ENCODE results near the gene BICDL2. TPM values are rescaled to one million over a fixed set of nuclear protein-coding genes. Genes with fewer than 3 reads are reported as not detected.

BICDL2 gene
- total and polyA plus RNA-seq, 2 donors (not counting 3 experiments of a cell fraction or from before 2014, with no cell fraction given): not detected

DNA sequence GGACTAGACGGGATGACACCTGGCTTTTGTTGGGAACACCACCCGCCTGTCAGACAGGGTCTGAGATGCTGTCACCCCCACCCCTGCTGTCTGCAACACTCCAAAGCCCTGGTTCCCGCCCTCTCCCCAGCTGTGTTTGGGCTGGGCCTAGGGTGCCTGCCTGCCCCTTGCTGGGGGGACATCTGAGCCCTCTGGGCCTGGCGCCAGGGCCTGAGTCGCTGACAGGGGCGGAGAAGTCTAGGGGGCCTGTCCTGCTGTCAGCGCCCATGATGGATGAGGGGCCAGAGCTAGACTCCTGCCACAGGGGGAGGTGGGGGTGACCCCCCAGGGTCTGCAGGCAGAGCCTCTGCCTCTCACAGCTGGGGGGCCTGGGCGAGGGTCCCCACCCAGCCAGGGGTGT, 48.9 kb downstream of the BICDL2 start:
- Histone ChIP-seq H3K27me3 (ENCODE audit: control insufficient read depth in 2 of 2, insufficient read depth in 2 of 2, low read length in 2 of 2) (peaks cover 0 to 5% of the 10 kb centered on the region in 2 experiments), H2AFZ (ENCODE audit: low read depth, low read length) (no peak overlapping the region), H3K36me3 (ENCODE audit: control insufficient read depth in 2 of 2, extremely low read depth in 1 of 2, insufficient read depth in 2 of 2, low read length in 2 of 2) (no peaks in the 10 kb centered on the region), H3K27ac (ENCODE audit: insufficient read depth, low read depth, low read length) (no peak overlapping the region), H3K9me1 (replicated peaks; ENCODE audit: control insufficient read depth, extremely low read depth, insufficient read depth, low read length) (no peaks in the 10 kb centered on the region), H3K4me2 (ENCODE audit: insufficient read depth, low read length) (no peak overlapping the region), H3K79me2 (ENCODE audit: control insufficient read depth, insufficient read depth, low read length) (no peaks in the 10 kb centered on the region), H3K4me1 (ENCODE audit: control insufficient read depth, extremely low read depth, insufficient read depth, low read length) (no peaks in the 10 kb centered on the region), H3K9me3 (replicated peaks; ENCODE audit: control insufficient read depth, insufficient read depth, low read length) (no peaks in the 10 kb centered on the region), H3K4me3 (replicated peaks in 1 of 3; ENCODE audit: insufficient read depth in 1 of 3, low read depth in 1 of 3, low read length in 3 of 3) (no peak overlapping the region), H4K20me1 (replicated peaks; ENCODE audit: control insufficient read depth, extremely low read depth, insufficient read depth, low read length) (no peaks in the 10 kb centered on the region), H3K9ac (replicated peaks; ENCODE audit: extremely low read depth, insufficient read depth, low read length) (no peak overlapping the region)
- CTCF ChIA-PET: interaction anchor here (0.9 kb wide), 1 partner anchor 44 kb away, joined by 4 read pairs; no protein-coding TSS in a partner anchor
- FAIRE-seq (no peak), DNase-seq (ENCODE audit: low read depth, low spot score) (no peak)
- TF ChIP-seq POLR2A (IDR thresholded peaks at IDR 0.05; ENCODE audit: low read depth, low read length): no peak
- TF ChIP-seq GATA2 (IDR thresholded peaks at IDR 0.05; ENCODE audit: insufficient read depth, insufficient read length, low read depth, low read length): no peak
- no peak for TF ChIP-seq MYC (IDR thresholded peaks at IDR 0.05; ENCODE audit: low read depth, low read length)
- TF ChIP-seq EZH2 (IDR thresholded peaks at IDR 0.05; ENCODE audit: borderline replicate concordance, low read depth, low read length, severe bottlenecking): no peak
- intact Hi-C loops (cut with micrococcal nuclease) (no loop called here), dilution Hi-C loops (cut with MboI; ENCODE audit: extremely low pct_ligation_motif_present, low sequenced_read_pairs) (no loop called here)
- no TSS peak for BruUV-seq (replicated peaks)
- POLR2A ChIA-PET: no interaction called here

DNA sequence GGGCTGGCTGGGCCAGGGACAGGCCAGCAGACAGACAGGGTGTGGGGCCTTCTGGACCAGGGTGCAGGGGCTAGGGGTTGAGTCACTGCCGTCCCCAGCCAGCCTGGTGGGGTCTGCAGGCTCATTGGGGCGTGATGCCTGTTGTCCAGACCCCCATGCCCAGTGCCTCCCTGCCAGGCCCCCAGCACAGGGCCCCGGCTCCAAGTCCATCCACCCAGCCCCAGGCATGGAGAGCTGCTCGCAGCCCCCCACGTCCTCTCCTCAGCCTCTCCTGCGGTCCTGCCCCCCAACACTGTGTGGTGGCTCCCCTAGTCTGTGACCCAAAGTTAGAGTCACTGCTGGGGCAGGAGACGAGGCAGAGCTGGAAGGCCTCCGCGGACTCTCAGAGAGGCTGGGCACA, 49.5 kb downstream of the BICDL2 start:
- Histone ChIP-seq H3K4me2 (ENCODE audit: insufficient read depth, low read length) (no peak overlapping the region), H3K9me3 (replicated peaks; ENCODE audit: control insufficient read depth, insufficient read depth, low read length) (no peaks in the 10 kb centered on the region), H3K27me3 (ENCODE audit: control insufficient read depth in 2 of 2, insufficient read depth in 2 of 2, low read length in 2 of 2) (peaks cover 0 to 5% of the 10 kb centered on the region in 2 experiments), H4K20me1 (replicated peaks; ENCODE audit: control insufficient read depth, extremely low read depth, insufficient read depth, low read length) (no peaks in the 10 kb centered on the region), H3K4me1 (ENCODE audit: control insufficient read depth, extremely low read depth, insufficient read depth, low read length) (no peaks in the 10 kb centered on the region), H3K79me2 (ENCODE audit: control insufficient read depth, insufficient read depth, low read length) (no peaks in the 10 kb centered on the region), H3K27ac (ENCODE audit: insufficient read depth, low read depth, low read length) (no peak overlapping the region), H2AFZ (ENCODE audit: low read depth, low read length) (no peak overlapping the region), H3K36me3 (ENCODE audit: control insufficient read depth in 2 of 2, extremely low read depth in 1 of 2, insufficient read depth in 2 of 2, low read length in 2 of 2) (no peaks in the 10 kb centered on the region), H3K9me1 (replicated peaks; ENCODE audit: control insufficient read depth, extremely low read depth, insufficient read depth, low read length) (no peaks in the 10 kb centered on the region), H3K4me3 (replicated peaks in 1 of 3; ENCODE audit: insufficient read depth in 1 of 3, low read depth in 1 of 3, low read length in 3 of 3) (no peak overlapping the region), H3K9ac (replicated peaks; ENCODE audit: extremely low read depth, insufficient read depth, low read length) (no peak overlapping the region)
- ChIA-PET POLR2A (no interaction called here), CTCF (no interaction called here)
- TF ChIP-seq JUN (IDR thresholded peaks at IDR 0.05; ENCODE audit: borderline replicate concordance, insufficient read depth, insufficient read length, low read depth) (no peak), GATA2 (IDR thresholded peaks at IDR 0.05; ENCODE audit: insufficient read depth, insufficient read length, low read depth, low read length) (no peak), POLR2AphosphoS5 (IDR thresholded peaks at IDR 0.05; ENCODE audit: insufficient read depth, low read depth, low read length) (no peak), EZH2 (IDR thresholded peaks at IDR 0.05; ENCODE audit: borderline replicate concordance, low read depth, low read length, severe bottlenecking) (no peak), MYC (IDR thresholded peaks at IDR 0.05; ENCODE audit: low read depth, low read length) (no peak), POLR2A (IDR thresholded peaks at IDR 0.05; ENCODE audit: low read depth, low read length) (no peak), FOS (IDR thresholded peaks at IDR 0.05; ENCODE audit: borderline replicate concordance, insufficient read depth, low read length) (no peak)
- TF ChIP-seq, protein P1, sequence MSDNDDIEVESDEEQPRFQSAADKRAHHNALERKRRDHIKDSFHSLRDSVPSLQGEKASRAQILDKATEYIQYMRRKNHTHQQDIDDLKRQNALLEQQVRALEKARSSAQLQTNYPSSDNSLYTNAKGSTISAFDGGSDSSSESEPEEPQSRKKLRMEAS (IDR thresholded peaks at IDR 0.05; ENCODE audit: insufficient read depth, insufficient read length): no peak
- TF ChIP-seq, protein P2, sequence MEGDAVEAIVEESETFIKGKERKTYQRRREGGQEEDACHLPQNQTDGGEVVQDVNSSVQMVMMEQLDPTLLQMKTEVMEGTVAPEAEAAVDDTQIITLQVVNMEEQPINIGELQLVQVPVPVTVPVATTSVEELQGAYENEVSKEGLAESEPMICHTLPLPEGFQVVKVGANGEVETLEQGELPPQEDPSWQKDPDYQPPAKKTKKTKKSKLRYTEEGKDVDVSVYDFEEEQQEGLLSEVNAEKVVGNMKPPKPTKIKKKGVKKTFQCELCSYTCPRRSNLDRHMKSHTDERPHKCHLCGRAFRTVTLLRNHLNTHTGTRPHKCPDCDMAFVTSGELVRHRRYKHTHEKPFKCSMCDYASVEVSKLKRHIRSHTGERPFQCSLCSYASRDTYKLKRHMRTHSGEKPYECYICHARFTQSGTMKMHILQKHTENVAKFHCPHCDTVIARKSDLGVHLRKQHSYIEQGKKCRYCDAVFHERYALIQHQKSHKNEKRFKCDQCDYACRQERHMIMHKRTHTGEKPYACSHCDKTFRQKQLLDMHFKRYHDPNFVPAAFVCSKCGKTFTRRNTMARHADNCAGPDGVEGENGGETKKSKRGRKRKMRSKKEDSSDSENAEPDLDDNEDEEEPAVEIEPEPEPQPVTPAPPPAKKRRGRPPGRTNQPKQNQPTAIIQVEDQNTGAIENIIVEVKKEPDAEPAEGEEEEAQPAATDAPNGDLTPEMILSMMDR (IDR thresholded peaks at IDR 0.05; ENCODE audit: extremely low read depth in 1 of 2, insufficient read depth in 1 of 2, low read depth in 1 of 2, low read length in 2 of 2): no peak
- FAIRE-seq (no peak), DNase-seq (ENCODE audit: low read depth, low spot score) (no peak)
- BruUV-seq (replicated peaks): no TSS peak
- intact Hi-C loops (cut with micrococcal nuclease): no loop called here
- dilution Hi-C loops (cut with MboI; ENCODE audit: extremely low pct_ligation_motif_present, low sequenced_read_pairs): no loop called here
